ENCODE results near the gene ACBD3. TPM values are rescaled to one million over a fixed set of nuclear protein-coding genes. Genes with fewer than 3 reads are reported as not detected.

The ACBD3 gene
- total RNA-seq, 4 donors from 2014 or later: 24.1 to 36.3 (median 32.8) TPM

DNA sequence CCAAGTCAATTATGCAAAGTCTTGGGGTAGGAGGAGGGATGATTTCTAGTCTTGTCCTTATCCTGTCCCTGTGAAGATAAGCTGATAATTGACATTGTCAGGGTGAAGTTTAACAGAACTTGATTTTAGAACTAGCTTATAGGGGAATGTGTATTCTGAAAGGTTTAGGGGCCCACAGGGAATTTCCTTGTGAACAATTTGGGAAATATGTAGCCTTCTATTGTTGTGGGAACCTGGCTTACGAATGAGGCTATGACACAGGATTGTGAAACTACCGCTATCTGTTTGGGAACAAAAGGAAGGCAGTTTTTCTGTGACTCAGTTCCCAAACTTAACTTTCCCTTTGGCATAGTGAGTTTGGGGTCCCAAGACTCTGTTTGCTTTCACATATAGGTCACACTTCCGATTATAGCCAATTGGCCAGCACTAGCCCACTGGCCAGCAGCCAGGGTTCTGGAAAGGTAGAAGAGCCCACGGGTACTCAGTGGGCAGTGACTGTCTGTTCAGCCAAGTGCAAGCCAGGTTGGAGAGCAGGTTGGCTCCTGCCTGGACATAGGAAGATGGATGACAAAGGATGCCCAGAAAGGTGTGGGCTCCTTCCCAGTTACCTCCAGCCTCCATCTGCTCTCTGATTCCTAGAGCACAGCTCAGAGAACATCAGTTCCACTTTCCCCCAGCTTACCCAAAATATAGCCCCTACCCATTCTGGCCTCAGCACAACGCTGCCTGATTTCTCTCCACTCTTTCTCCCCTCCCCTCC is 88.5 kb downstream of the ACBD3 start:
- Histone ChIP-seq H3K4me1 (peaks cover 0 to 10% (median 0%) of the 10 kb centered on the region in 4 donors), H3K4me3 (no peak overlapping the region), H3K36me3 (no peaks in the 10 kb centered on the region), H3K27me3 (no peaks in the 10 kb centered on the region), H3K9me3 (no peaks in the 10 kb centered on the region), H3K27ac (no peak overlapping the region)
- DNase-seq: peak in 1 of 3 donors; percentile 8
- no peak for TF ChIP-seq CTCF (IDR thresholded peaks at IDR 0.05)
- no peak for TF ChIP-seq POLR2A (IDR thresholded peaks at IDR 0.05)

- H3K9me3 ChIP-seq: no peaks in the 10 kb centered on the region
- no peak for TF ChIP-seq CTCF (IDR thresholded peaks at IDR 0.05)
- TF ChIP-seq POLR2A (IDR thresholded peaks at IDR 0.05): no peak
- peaks cover 0 to 3% (median 0%) of the 10 kb centered on the region in 4 donors for H3K4me1 ChIP-seq
- no peak overlapping the region for H3K27ac ChIP-seq
- peak in 2 of 3 donors; percentile 13 to 19 for DNase-seq
- H3K27me3 ChIP-seq: no peaks in the 10 kb centered on the region
- no peaks in the 10 kb centered on the region for H3K36me3 ChIP-seq
- no peak overlapping the region for H3K4me3 ChIP-seq
Observed at GRCh38 chr1:226095286-226095685, 91.3 kb downstream of the ACBD3 start.

Small RNAs within 50 kb of the gene (small RNA-seq; reads per million reads assigned to genes)
- 0 reads per million in 2 donors for gene AL512343.1

Other genes starting within 250 kb of the ACBD3 start
- gene LEFTY2, start 245.5 kb downstream of the ACBD3 start, total RNA-seq: not detected
- gene SDE2, start 187.4 kb downstream of the ACBD3 start, total RNA-seq: 10 to 100 TPM; 10.9 to 22.3 (median 15.8) TPM
- 100 to 1,000 TPM; 202 to 340 (median 291) TPM for gene H3-3A, start 124.0 kb downstream of the ACBD3 start, total RNA-seq
- gene MIXL1, start 36.9 kb upstream of the ACBD3 start, total RNA-seq: not detected
- 1 to 10 TPM; 2.5 to 6.6 (median 4.2) TPM for gene LIN9, start 122.4 kb upstream of the ACBD3 start, total RNA-seq
- 100 to 1,000 TPM in 1 of 4 donors, 10 to 100 TPM in 3; 25.2 to 145 (median 54.4) TPM for gene PARP1, start 221.4 kb upstream of the ACBD3 start, total RNA-seq

Measured in Peyer's patch (tissue), 4 donors.